ENCODE results near the gene FAM168B.

Gene FAM168B

DNA sequence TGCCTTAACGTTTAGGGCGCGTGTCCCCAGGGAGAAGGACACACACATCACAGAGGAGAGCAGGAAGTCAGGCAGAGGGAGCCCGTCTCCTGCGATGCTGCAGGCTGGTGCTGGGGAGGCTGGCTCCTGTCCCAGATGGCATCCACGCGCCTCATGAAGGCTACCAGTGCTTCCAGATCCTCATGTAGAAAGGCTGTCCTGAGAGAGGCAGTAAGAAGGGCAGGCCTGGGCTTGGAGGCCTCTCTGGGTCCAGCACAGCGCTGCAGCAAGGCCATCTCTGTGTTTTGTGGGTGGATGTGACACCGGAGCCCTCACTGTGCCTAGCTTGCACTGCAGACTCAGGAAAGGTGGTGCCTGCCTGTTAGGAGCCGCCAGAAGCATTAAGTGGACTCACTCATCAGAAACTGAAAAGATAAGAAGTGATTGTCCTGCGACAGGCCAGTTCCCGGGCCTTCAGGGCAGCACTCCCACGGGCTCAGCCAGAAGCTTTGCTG is 62.7 kb downstream of the FAM168B start:
- TF ChIP-seq, protein P1, sequence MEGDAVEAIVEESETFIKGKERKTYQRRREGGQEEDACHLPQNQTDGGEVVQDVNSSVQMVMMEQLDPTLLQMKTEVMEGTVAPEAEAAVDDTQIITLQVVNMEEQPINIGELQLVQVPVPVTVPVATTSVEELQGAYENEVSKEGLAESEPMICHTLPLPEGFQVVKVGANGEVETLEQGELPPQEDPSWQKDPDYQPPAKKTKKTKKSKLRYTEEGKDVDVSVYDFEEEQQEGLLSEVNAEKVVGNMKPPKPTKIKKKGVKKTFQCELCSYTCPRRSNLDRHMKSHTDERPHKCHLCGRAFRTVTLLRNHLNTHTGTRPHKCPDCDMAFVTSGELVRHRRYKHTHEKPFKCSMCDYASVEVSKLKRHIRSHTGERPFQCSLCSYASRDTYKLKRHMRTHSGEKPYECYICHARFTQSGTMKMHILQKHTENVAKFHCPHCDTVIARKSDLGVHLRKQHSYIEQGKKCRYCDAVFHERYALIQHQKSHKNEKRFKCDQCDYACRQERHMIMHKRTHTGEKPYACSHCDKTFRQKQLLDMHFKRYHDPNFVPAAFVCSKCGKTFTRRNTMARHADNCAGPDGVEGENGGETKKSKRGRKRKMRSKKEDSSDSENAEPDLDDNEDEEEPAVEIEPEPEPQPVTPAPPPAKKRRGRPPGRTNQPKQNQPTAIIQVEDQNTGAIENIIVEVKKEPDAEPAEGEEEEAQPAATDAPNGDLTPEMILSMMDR (IDR thresholded peaks at IDR 0.05; ENCODE audit: insufficient read depth, low read length, poor library complexity, severe bottlenecking), result no peak
- DNase-seq (ENCODE audit: extremely low read depth, insufficient read length), result no peak
- H3K27me3 ChIP-seq (replicated peaks; ENCODE audit: control insufficient read depth, insufficient read depth, low read length), result peaks cover 2% of the 10 kb centered on the region; the same call in 1 of the 2 replicates
- no peaks in the 10 kb centered on the region for H3K36me3 ChIP-seq (ENCODE audit: control insufficient read depth, insufficient read depth, low read length)
- H3K4me3 ChIP-seq (replicated peaks; ENCODE audit: low read depth, low read length), result no peak overlapping the region

DNA sequence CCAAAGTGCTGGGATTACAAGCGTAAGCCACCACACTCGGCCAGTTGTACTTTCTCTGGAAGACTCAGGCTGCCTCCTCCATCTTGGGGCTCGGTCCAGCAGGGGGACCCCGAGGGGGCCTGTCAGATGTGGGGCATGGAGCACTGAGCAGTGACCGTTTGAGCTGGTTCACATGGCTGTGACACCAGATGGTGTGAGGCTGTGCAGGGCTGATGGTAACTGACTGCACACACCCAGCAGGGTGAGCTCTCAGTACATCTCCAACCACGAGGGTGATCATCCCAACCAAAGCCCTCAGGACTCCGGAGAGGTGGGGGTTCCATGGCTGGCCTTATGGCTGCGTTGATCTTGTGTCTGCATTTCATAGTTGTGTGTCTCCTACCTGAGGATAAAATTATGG is 63.4 kb downstream of the FAM168B start:
- no peak for DNase-seq (ENCODE audit: extremely low read depth, insufficient read length)

GRCh38 chr2:131027566-131028528 is 65.4 kb downstream of the FAM168B start:
- TF ChIP-seq, protein P1 (IDR thresholded peaks at IDR 0.05; ENCODE audit: insufficient read depth, low read length, poor library complexity, severe bottlenecking), result no peak
- Histone ChIP-seq H3K36me3 (ENCODE audit: control insufficient read depth, insufficient read depth, low read length) (no peaks in the 10 kb centered on the region), H3K27me3 (replicated peaks; ENCODE audit: control insufficient read depth, insufficient read depth, low read length) (peaks cover 2% of the 10 kb centered on the region; the same call in 1 of the 2 replicates), H3K4me3 (replicated peaks; ENCODE audit: low read depth, low read length) (no peak overlapping the region)
- DNase-seq (ENCODE audit: extremely low read depth, insufficient read length), result no peak

More for the DNA sequence above, 63.4 kb downstream of the FAM168B start:
- H3K36me3 ChIP-seq (ENCODE audit: control insufficient read depth, insufficient read depth, low read length), result no peaks in the 10 kb centered on the region
- TF ChIP-seq, protein P1 (IDR thresholded peaks at IDR 0.05; ENCODE audit: insufficient read depth, low read length, poor library complexity, severe bottlenecking), result no peak
- H3K27me3 ChIP-seq (replicated peaks; ENCODE audit: control insufficient read depth, insufficient read depth, low read length), result peaks cover 2% of the 10 kb centered on the region; the same call in 1 of the 2 replicates
- H3K4me3 ChIP-seq (replicated peaks; ENCODE audit: low read depth, low read length), result no peak overlapping the region

GRCh38 chr2:131026919-131027318 is 66.3 kb downstream of the FAM168B start:
- Histone ChIP-seq H3K36me3 (ENCODE audit: control insufficient read depth, insufficient read depth, low read length) (no peaks in the 10 kb centered on the region), H3K4me3 (replicated peaks; ENCODE audit: low read depth, low read length) (no peak overlapping the region), H3K27me3 (replicated peaks; ENCODE audit: control insufficient read depth, insufficient read depth, low read length) (peaks cover 2% of the 10 kb centered on the region; the same call in 1 of the 2 replicates)
- DNase-seq (ENCODE audit: extremely low read depth, insufficient read length), result no peak
- TF ChIP-seq, protein P1 (IDR thresholded peaks at IDR 0.05; ENCODE audit: insufficient read depth, low read length, poor library complexity, severe bottlenecking), result no peak

DNA sequence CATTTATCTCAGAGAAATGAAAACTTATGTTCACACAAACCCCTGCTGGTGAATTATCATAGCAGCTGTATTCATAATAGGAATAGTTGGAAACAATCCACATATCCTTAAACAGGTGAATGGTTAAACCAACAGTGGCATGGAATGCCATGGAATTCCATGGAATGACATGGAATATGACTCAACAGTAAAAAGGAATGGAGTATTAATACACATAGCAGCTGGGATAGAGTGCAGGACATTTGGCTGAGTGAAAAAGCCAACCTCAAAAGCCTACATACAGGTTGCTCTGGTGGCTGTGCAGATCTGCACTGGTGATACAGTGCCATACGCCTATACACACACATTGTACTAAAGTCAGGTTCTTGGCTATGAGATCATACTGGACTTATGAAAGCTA is 69.5 kb downstream of the FAM168B start:
- H3K36me3 ChIP-seq (ENCODE audit: control insufficient read depth, insufficient read depth, low read length), result no peaks in the 10 kb centered on the region
- no peak for DNase-seq (ENCODE audit: extremely low read depth, insufficient read length)
- H3K4me3 ChIP-seq (replicated peaks; ENCODE audit: low read depth, low read length), result no peak overlapping the region
- TF ChIP-seq, protein P1 (IDR thresholded peaks at IDR 0.05; ENCODE audit: insufficient read depth, low read length, poor library complexity, severe bottlenecking), result no peak
- no peaks in the 10 kb centered on the region for H3K27me3 ChIP-seq (replicated peaks; ENCODE audit: control insufficient read depth, insufficient read depth, low read length)

Data from GM06990 (cell line).